ENCODE results near the gene EIF2B2. TPM values are rescaled to one million over a fixed set of nuclear protein-coding genes. Genes with fewer than 3 reads are reported as not detected.

EIF2B2 gene
- total and polyA plus RNA-seq, 5 donors = 25.9 to 39.9 (median 34.4) TPM

DNA sequence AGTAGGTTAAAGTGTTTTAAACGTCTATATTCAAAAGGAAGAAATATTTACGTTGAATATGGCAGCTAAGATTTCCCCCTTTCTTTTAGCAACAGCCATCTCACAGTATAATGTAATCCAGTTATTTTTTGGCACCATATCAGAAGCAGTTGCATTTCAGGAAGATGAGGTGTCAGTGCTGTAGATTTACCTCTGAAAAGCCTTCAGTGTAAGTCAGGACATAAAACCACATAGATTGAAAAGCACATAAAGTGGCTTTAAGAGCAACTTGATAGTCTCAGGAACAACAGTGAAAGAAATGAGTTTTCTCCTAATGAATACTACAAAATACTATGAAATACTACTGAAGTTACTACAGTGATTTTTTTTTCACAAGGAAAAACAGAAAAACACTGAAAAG is 41.6 kb downstream of the EIF2B2 start:
- intact Hi-C loops (cut with DNase I) = no loop called here
- no peaks in the 10 kb centered on the region for H3K27me3 ChIP-seq (ENCODE audit: control insufficient read depth, insufficient read depth)
- DNase-seq = no peak
- ATAC-seq = no peak
- 30% methylated on average over 2 of the region's 2 CpGs for WGBS
- H3K4me1 ChIP-seq (ENCODE audit: control insufficient read depth, insufficient read depth, low read length) = no peaks in the 10 kb centered on the region
- H3K4me3 ChIP-seq (ENCODE audit: low read length) = no peak overlapping the region
- H3K27ac ChIP-seq (ENCODE audit: low read length) = no peak overlapping the region
- H3K9me3 ChIP-seq (ENCODE audit: control insufficient read depth, low read length) = no peaks in the 10 kb centered on the region

DNA sequence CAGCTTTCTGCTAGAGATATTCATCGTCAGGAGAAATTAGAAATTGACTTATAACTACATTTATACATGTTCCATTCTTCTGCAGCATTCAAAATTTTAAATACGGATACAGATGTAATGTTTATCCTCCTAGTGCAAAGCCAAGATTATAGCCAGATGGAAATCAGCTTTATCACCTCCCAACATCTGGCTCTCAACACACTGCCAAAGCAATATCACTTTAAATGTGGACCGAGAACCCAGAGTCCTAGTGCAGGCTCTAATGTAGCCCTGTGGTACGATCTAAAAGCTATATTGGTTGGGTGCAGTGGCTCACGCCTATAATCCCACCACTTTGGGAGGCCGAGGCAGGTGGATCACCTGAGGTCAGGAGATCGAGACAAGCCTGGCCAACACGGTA is 42.0 kb downstream of the EIF2B2 start:
- WGBS = 80% methylated on average over 8 of the region's 8 CpGs
- intact Hi-C loops (cut with DNase I) = no loop called here
- ATAC-seq = no peak
- no peak overlapping the region for H3K27ac ChIP-seq (ENCODE audit: low read length)
- DNase-seq = no peak
- H3K27me3 ChIP-seq (ENCODE audit: control insufficient read depth, insufficient read depth) = no peaks in the 10 kb centered on the region
- H3K9me3 ChIP-seq (ENCODE audit: control insufficient read depth, low read length) = no peaks in the 10 kb centered on the region
- H3K4me1 ChIP-seq (ENCODE audit: control insufficient read depth, insufficient read depth, low read length) = no peaks in the 10 kb centered on the region
- H3K4me3 ChIP-seq (ENCODE audit: low read length) = no peak overlapping the region

DNA sequence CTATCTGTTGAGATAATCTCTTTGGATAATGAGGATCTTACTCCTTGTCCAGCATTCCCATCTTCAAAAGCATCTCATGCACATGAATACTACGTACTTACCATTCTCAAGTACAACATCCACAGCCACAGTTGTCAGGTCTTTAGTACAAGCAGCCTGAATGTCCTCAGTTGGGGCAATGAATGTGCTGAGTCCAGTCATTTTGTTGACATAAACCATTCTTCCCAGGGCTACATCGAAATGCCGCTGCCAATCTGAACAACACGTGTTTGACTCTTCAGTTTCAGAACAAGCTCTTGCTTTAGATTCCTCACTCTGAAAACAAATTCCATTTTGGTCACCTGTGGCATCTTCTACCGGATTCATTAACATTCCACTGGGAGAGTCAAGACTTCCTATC is 43.6 kb downstream of the EIF2B2 start:
- H3K4me3 ChIP-seq (ENCODE audit: low read length) = no peak overlapping the region
- H3K9me3 ChIP-seq (ENCODE audit: control insufficient read depth, low read length) = no peaks in the 10 kb centered on the region
- WGBS = 78% methylated on average over 5 of the region's 5 CpGs
- H3K27me3 ChIP-seq (ENCODE audit: control insufficient read depth, insufficient read depth) = no peaks in the 10 kb centered on the region
- no peak overlapping the region for H3K27ac ChIP-seq (ENCODE audit: low read length)
- no peak for ATAC-seq
- no peaks in the 10 kb centered on the region for H3K4me1 ChIP-seq (ENCODE audit: control insufficient read depth, insufficient read depth, low read length)
- intact Hi-C loops (cut with DNase I) = no loop called here
- no peak for DNase-seq

DNA sequence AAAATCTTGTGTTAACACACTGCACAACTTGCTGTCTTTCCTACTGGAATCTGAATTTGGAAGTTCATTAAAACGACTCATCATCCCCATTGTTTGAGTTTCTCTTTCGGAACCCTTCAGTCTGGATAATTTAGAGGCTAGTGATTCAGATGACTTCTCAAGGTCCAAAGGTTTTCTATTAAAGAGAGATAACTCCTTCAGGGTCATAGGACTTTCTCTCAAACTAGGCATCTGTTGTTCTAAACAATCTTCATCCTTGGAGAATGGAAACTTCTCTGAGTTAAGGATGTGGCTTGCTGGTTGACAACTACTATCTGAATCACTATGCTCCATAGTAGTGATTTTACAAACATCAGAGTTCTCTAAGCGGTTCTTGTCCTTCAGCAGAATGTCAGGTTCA is 44.2 kb downstream of the EIF2B2 start:
- Histone ChIP-seq H3K9me3 (ENCODE audit: control insufficient read depth, low read length) (no peaks in the 10 kb centered on the region), H3K4me3 (ENCODE audit: low read length) (no peak overlapping the region), H3K27ac (ENCODE audit: low read length) (no peak overlapping the region), H3K4me1 (ENCODE audit: control insufficient read depth, insufficient read depth, low read length) (no peaks in the 10 kb centered on the region), H3K27me3 (ENCODE audit: control insufficient read depth, insufficient read depth) (no peaks in the 10 kb centered on the region)
- intact Hi-C loops (cut with DNase I) = no loop called here
- 95% methylated on average over 3 of the region's 3 CpGs for WGBS
- ATAC-seq (no peak), DNase-seq (no peak)

DNA sequence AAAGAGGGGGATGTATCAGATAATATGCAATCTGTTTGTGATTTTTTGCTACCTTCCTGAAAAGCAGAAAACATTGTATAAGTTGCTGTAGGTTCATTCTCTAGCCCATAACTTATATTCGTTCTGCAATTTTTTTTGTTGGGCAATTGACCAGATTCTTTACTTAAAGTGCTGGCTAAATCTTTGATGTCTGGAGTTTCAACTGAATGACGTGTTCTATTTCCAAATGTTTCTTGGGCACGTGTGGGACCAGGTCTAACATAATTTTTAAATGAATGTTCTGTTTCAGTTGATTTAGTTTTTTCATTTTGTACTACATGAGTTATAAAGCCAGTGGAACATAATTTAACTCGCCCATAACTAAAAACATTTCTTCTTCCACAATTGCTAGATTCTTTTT is 44.8 kb downstream of the EIF2B2 start:
- no peak overlapping the region for H3K4me3 ChIP-seq (ENCODE audit: low read length)
- no peaks in the 10 kb centered on the region for H3K27me3 ChIP-seq (ENCODE audit: control insufficient read depth, insufficient read depth)
- H3K4me1 ChIP-seq (ENCODE audit: control insufficient read depth, insufficient read depth, low read length) = no peaks in the 10 kb centered on the region
- WGBS = 94% methylated on average over 4 of the region's 4 CpGs
- no peak overlapping the region for H3K27ac ChIP-seq (ENCODE audit: low read length)
- ATAC-seq (no peak), DNase-seq (no peak)
- intact Hi-C loops (cut with DNase I) = no loop called here
- H3K9me3 ChIP-seq (ENCODE audit: control insufficient read depth, low read length) = no peaks in the 10 kb centered on the region

DNA sequence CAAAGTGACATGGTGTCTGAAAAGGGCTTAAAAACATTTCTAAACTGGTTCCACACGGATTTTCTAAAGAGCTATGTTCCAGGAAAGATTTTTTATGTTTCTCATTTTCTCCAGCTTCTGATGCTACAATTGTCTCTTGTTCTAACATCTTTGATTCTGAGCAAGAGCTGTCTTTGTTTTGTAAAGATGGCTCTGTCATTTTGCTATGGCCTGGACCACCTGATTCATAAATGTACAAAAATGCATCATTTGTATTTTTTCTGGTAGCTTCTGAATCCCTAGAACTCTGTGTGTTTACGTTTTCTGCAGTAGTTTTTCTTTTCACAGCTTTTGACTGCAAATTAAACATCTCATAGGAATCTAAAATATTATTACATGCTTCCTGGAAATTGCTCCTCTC is 45.4 kb downstream of the EIF2B2 start:
- Histone ChIP-seq H3K4me3 (ENCODE audit: low read length) (no peak overlapping the region), H3K27me3 (ENCODE audit: control insufficient read depth, insufficient read depth) (no peaks in the 10 kb centered on the region), H3K9me3 (ENCODE audit: control insufficient read depth, low read length) (no peaks in the 10 kb centered on the region), H3K27ac (ENCODE audit: low read length) (no peak overlapping the region), H3K4me1 (ENCODE audit: control insufficient read depth, insufficient read depth, low read length) (no peaks in the 10 kb centered on the region)
- intact Hi-C loops (cut with DNase I) = no loop called here
- DNase-seq (no peak), ATAC-seq (no peak)
- WGBS = 76% methylated on average over 2 of the region's 2 CpGs

DNA sequence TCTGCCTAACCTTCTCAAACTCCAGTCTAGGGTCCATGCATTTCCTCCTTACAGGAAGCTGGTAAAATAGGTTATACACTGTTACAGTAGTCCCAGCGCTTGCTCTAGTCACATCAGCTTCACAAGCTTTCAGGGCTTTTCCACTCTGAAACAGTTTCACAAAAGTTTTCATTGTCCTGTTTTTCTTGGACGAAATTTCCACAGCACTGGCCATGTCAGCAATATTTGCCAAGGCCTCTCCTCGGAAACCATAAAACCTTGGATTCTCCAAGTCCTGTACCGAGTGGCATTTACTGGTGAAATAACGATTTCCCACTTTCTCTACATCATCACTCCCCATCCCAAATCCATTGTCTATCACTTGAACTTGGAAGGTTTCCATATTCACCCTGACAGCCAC is 46.4 kb downstream of the EIF2B2 start:
- DNase-seq = no peak
- Histone ChIP-seq H3K4me1 (ENCODE audit: control insufficient read depth, insufficient read depth, low read length) (no peaks in the 10 kb centered on the region), H3K27ac (ENCODE audit: low read length) (peak overlapping the region; percentile 68)

DNA sequence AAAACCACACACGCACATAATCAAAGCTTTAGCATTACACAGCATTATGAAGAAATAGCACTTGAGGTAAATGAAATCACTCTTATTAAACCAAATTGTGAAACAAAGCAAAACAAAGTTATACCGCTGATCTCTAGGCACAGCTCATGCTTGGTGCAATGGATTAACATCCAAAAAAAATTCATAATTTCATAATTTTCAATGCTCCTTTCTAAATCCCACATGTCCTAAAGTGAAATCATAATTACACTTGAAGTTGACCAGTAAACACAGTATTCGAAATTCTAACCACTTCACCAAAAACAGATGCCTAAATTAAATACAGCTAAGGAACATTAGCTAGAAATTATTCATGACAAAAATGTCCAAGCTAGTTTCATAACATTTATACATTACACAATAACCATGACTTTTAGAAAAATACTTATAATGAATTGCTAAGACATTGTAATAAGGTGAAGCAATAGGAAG is 47.0 kb downstream of the EIF2B2 start:
- intact Hi-C loops (cut with DNase I) = no loop called here
- 75% methylated on average over 3 of the region's 3 CpGs for WGBS
- Histone ChIP-seq H3K4me3 (ENCODE audit: low read length) (no peak overlapping the region), H3K27ac (ENCODE audit: low read length) (peak overlapping the region; percentile 68), H3K9me3 (ENCODE audit: control insufficient read depth, low read length) (no peaks in the 10 kb centered on the region), H3K27me3 (ENCODE audit: control insufficient read depth, insufficient read depth) (no peaks in the 10 kb centered on the region), H3K4me1 (ENCODE audit: control insufficient read depth, insufficient read depth, low read length) (no peaks in the 10 kb centered on the region)
- no peak for ATAC-seq
- DNase-seq = no peak

More for the DNA sequence above, 46.4 kb downstream of the EIF2B2 start:
- Histone ChIP-seq H3K9me3 (ENCODE audit: control insufficient read depth, low read length) (no peaks in the 10 kb centered on the region), H3K4me3 (ENCODE audit: low read length) (no peak overlapping the region), H3K27me3 (ENCODE audit: control insufficient read depth, insufficient read depth) (no peaks in the 10 kb centered on the region)
- peak; percentile 45 to 66 for ATAC-seq
- 59% methylated on average over 5 of the region's 5 CpGs for WGBS
- intact Hi-C loops (cut with DNase I) = no loop called here

DNA sequence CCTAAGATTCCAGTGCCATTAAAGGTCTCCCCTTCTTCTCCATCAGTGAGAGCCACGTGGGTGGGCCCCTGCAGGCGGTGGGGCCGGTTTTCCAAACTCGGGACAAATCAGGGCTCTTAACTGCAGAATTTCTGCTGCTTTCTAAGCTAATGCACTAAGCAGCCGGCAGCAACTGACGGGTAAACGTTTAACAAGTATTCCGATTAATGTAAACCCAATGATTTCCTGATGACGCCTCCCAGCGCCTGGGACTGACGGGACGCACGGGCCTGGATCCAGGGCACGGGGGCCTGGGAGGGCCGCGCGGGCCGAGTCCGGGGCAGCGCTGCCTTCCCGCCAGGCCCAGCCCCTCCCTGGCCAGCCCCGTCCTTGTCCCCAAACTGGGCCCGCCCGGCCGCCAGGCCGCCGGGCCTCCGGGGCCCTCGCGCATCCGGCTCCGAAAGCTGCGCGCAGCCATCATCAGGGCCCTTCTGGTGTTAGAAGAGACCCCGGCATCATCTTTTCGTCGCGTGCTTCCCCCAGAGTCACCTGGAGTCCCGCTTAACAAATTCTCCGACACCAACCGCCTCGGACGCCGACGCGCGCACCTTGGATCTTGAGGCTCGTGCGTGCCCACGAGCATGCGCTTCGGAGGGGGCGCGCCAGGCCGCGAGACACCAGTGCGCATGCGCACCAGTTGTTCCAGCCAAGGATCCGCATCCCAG is 48.3 kb downstream of the EIF2B2 start, which contains the start of gene MLH3:
Gene MLH3 (minus strand): TSS at position 616 of the 704 bp plus-strand sequence. CDS start 1,812 bp downstream, outside the sequence.
- under 1% methylated on average over 59 of the region's 59 CpGs for WGBS
- H3K4me1 ChIP-seq (ENCODE audit: control insufficient read depth, insufficient read depth, low read length) = no peaks in the 10 kb centered on the region
- H3K9me3 ChIP-seq (ENCODE audit: control insufficient read depth, low read length) = no peaks in the 10 kb centered on the region
- H3K27ac ChIP-seq (ENCODE audit: low read length) = peak within 1 kb of the TSS; percentile 53
- peak within 1 kb of the TSS; percentile 70 for H3K4me3 ChIP-seq (ENCODE audit: low read length)
- intact Hi-C loops (cut with DNase I) = no loop called here
- H3K27me3 ChIP-seq (ENCODE audit: control insufficient read depth, insufficient read depth) = no peaks in the 10 kb centered on the region
- DNase-seq = peak; percentile 89 to 96 (median 95)
- ATAC-seq = peak; percentile 94 to 96

DNA sequence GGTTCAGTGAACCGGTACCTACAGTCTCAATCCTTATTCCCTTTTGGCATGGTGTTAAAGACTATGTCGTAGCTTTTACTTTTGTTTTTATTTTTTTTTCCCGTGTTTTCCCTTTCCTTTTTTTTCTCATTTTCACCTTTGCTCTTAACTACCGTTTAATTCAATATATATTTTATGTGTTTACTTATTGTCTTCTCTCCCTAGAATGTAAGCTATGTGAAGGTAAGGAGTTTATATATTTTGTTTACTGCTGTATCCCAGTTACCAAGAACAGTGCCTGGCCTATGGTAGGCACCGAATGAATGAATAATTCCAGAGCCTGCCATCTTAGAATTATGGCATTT is 48.8 kb downstream of the EIF2B2 start:
- Histone ChIP-seq H3K4me1 (ENCODE audit: control insufficient read depth, insufficient read depth, low read length) (no peaks in the 10 kb centered on the region), H3K27ac (ENCODE audit: low read length) (no peak overlapping the region), H3K9me3 (ENCODE audit: control insufficient read depth, low read length) (no peaks in the 10 kb centered on the region), H3K27me3 (ENCODE audit: control insufficient read depth, insufficient read depth) (no peaks in the 10 kb centered on the region), H3K4me3 (ENCODE audit: low read length) (peak overlapping the region; percentile 70)
- intact Hi-C loops (cut with DNase I) = no loop called here
- ATAC-seq = no peak
- DNase-seq = no peak
- 29% methylated on average over 5 of the region's 5 CpGs for WGBS

DNA sequence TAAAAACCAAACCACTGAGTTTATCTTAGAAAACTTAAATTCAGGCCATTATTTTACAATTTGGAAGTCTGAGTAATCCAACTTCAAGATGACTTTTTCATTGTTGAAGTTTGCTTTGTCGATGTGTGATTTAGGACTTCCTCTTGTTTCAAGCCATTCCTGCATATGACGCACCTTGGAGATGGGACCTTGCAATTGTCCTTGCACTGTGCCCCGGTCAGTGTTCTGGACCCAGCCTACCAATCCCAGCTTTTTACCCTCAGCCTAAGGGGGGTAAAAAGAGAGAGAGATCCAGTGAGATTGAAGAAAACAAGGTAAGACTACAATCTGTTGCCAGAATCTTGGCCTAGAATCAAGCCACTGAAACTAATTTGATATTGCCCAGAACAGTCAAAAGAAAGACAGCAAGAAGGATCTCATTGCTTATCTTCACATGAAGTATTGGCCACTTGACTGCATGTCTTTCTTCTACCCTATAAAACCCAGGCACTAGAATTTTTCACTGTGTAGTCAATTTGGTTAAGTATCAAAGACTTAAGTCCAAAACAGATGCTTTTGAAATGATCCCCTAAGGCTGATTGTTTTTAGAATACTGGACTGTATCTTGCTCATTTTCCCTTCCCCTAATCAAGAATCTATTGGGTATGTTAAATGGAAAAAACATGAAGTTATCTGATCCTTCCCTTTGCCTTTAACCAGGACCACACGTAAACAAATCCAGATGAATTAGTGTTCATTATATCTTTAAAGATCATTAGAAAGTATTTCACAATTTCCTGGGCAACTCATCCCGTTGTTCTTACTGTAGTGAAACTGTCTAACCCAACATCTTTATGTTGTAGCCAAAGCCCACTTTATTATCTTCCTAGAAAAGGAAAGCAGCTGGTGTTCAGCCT is 50.9 kb downstream of the EIF2B2 start:
- no peak overlapping the region for H3K4me3 ChIP-seq (ENCODE audit: low read length)
- H3K27ac ChIP-seq (ENCODE audit: low read length) = no peak overlapping the region
- ATAC-seq (no peak), DNase-seq (no peak)
- H3K27me3 ChIP-seq (ENCODE audit: control insufficient read depth, insufficient read depth) = no peaks in the 10 kb centered on the region
- H3K4me1 ChIP-seq (ENCODE audit: control insufficient read depth, insufficient read depth, low read length) = no peaks in the 10 kb centered on the region
- intact Hi-C loops (cut with DNase I) = no loop called here
- no peaks in the 10 kb centered on the region for H3K9me3 ChIP-seq (ENCODE audit: control insufficient read depth, low read length)
- WGBS = 66% methylated on average over 5 of the region's 5 CpGs

Measured in right cardiac atrium (tissue), 5 donors.